HG03108 (cell line): Measurements from ENCODE around the gene KRTAP10-6.
"Not testable (repeated sequence)": the region's sequence is repeated elsewhere in the genome, so short reads cannot be mapped to it uniquely, and the experiment has no call there.

ENCODE experiments used
- ATAC-seq: cut with Tn5 transposase; IDR thresholded peaks from one replicate; pipeline ENCODE4 v1.9.1; 2021; ENCODE audit warnings: moderate library complexity; ENCODE audit not compliant: unreplicated experiment

KRTAP10-6 gene, protein sequence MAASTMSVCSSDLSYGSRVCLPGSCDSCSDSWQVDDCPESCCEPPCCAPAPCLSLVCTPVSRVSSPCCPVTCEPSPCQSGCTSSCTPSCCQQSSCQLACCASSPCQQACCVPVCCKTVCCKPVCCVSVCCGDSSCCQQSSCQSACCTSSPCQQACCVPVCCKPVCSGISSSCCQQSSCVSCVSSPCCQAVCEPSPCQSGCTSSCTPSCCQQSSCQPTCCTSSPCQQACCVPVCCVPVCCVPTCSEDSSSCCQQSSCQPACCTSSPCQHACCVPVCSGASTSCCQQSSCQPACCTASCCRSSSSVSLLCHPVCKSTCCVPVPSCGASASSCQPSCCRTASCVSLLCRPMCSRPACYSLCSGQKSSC

DNA sequence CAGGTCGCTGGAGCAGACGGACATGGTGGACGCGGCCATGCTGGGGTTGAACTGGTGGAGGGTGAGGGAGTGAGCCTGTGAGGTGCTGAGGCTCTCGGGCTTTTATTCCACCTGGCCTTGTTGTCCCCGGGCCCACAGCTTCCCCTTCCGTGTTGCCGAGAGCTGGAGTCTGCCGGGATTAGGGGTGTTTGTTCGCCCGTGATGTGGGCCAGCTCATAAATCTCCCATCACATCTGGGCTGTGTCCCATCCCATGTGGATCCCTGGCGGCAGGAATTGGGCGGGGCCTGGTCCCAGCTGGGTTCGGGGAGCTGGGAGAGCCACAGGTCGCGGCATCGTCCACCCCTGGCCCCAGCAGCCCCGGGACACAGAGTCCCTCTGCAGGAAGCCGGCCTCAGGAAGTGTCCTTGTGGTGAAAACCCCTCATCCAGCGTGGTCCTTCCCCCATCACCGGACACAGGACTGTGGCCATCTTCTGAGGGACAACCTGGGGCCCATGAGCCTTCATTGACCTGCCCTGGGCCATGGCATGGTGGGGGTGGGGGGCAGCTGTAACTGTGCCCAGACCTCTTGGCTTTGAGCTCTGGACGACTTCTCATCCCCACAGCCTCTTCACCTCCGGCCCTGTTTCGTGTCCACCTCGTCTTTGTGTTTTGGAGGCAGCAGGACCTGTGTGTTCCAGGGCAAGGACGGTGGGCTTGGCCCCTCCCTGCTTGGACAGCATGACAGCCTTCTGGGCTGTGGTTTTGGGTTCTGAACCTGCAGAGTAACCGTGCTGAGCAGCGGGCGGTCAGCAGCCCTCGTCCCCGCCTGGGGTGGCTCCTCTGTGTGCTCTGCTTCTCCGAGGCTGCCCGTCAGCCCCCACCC is at the start of gene KRTAP10-6:
Gene KRTAP10-6 (minus strand): TSS at position 60 of the 866 bp plus-strand sequence. CDS start 21 bp downstream, at position 39.
- ATAC-seq = no peak

DNA sequence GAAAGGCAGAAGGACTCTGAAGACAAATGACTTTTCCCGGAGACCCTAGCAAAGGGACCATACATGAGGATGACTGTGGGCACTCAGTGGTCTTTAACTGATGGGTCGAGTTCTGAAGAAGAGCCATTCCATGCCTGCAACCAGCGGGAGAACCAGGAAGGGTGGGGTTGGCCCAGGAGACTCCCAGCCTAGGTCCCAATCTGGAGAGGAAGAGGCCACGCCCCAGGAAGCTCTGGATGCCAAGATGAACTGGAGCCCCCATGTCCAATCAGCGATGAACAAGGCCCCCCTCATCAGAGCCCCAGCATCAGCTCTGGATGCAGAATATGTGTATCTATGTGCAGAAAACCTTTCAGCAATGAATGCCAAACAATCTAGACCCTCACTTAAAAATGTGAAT is 48.5 kb upstream of the KRTAP10-6 start:
- ATAC-seq = no peak

DNA sequence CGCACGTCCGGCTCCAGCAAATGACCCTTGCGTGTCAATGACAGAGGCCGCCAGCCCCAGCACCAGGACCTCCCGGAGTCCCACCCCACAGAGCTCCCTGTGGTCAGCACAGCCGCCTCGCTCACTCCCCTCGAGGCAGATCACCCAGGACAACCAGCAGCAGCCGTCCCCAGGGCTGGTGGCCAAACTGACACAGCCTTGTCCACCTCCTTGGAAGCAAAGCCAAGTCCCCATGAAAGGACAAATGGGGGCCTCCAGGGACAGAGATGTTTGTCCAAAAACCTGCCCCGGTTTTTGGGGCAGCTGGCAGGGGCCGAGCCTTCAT is 47.0 kb upstream of the KRTAP10-6 start:
- no peak for ATAC-seq

DNA sequence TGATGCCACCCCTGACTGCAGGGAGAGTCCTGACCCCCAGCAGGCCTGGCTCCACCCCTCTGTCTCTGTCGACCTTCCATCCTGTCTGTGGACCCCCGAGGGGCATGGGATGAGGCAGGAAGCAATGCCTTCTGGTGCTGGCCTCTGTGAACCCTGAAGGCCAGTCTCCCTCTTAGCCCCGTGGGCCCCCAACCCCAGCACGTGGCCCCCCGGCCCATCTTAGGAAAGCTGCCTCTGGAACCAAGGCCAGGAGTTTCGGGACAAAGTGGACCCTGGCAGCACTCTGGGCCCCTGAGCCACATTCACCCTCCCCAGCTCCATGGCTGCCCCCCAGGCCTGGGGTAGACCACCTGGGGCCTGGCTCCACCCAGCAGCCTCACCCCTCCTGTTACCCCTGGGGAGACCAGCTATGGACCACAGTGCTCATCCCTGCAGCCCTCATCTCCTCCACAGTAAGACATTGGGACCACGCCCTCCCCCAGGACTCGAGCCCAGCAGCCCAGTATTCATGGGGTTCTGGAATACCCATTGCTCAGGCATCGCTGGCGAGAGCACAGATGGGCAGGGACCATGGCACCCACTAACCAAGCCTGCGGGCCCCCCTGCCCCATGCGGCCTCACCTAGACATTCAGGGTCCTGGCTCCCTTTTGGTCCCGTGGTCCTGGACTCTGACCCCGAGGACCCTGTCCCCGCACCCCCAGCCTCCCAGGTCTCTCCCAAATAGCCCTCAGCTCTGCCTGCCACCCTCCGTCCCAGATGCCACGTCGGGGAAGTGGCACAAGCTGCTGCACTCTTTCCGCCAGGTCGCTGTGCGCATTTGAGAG is 46.4 kb upstream of the KRTAP10-6 start:
- not testable (repeated sequence) for ATAC-seq

DNA sequence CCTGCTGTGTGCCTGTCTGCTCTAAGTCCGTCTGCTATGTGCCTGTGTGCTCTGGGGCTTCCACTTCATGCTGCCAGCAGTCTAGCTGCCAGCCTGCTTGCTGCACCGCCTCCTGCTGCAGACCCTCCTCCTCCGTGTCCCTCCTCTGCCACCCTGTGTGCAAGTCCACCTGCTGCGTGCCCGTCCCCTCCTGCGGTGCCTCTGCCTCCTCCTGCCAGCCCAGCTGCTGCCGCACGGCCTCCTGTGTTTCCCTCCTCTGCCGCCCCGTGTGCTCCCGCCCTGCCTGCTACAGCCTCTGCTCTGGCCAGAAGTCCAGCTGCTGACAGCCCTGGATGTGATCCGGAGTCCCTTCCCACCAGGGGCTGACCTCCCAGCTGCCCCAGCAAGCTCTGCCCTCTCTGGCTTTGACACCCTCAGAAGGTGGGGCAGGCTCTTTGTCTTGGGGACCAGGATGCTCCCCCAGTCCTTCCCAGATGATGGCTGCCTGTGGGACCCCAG is 45.6 kb upstream of the KRTAP10-6 start:
- not testable (repeated sequence) for ATAC-seq

DNA sequence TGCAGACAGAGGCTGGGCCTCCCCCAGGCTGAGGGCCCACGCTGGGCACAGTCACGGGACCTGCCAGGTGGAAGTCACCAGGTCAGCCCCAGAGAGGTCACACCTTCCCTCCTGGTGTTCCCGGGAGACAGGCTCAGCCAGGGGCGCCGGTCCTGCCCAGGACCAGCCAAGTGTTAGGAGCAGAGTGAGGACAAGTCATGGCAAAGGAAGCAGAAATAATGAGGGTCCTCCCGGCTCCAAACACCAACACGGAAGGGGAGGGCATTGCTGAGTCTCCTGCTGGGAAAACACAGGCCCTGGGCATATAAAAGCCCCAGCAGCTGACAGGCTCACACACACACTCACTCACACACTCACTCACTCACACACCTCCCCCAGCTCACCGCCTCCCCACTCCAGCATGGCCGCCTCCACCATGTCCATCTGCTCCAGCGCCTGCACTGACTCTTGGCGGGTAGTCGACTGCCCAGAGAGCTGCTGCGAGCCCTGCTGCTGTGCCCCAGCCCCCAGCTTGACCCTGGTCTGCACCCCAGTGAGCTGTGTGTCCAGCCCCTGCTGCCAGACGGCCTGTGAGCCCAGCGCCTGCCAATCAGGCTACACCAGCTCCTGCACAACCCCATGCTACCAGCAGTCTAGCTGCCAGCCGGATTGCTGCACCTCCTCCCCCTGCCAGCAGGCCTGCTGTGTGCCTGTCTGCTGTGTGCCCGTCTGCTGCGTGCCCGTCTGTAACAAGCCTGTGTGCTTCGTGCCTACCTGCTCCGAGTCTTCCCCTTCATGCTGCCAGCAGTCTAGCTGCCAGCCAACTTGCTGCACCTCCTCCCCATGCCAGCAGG is 44.9 kb upstream of the KRTAP10-6 start, which contains the start of gene KRTAP10-10:
Gene KRTAP10-10 (plus strand): TSS at position 339 of the 833 bp plus-strand sequence. CDS start 62 bp downstream, at position 401.
- no peak for ATAC-seq

DNA sequence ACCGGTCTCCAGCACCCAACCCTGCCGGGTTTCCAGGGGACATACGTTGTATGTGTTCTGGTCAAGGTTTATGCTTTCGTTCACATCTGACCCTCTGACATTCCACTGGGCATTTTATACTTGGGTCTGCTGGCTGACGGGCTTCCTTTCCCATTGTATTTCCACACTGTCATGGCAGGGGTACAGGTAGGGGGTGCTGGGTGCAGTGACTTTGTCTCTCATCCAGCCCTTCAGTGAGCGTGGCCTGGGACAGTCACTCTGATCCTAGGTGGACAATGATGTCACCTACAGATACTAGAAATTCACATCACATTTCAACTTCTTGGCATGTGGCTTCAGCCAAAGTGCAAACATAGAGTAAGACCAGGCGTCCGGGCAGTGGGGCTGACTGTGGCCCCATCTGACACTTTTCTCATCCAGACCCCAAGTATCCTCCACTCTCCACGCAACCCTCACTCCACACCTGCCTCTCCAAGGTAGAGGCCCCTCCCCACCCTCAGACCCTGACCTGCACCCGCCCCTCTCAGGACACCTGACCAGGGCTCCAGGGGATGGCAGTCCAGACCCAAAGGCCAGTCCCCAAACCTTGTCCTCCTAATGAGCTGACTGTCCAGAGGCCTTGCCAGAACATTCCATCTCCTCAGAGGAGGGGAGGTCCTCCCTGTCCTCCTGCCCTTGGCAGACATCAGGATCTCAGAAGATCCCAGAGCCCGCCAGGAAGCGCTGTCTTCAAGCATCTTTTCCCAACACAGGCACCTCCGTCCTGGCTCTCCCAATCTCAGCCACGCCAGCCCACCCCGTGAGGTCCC is 44.1 kb upstream of the KRTAP10-6 start:
- no peak for ATAC-seq

DNA sequence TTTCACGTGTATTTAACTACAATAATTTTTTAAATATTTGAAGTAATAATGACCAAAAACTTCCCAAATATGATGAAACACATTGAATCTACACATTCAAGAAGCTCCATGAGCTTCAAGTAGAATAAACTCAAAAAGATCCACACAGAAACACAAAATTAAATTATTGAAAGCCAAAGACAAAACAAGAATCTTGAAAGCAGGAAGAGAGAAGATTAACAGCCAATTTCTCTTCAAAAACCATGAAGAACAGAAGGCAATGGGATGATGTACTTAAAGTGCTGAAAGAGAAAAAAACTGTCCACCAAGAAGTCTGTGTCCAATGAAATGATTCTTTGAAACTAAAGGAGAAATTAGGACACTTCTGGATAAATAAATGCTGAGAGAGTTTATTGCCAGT is 39.8 kb upstream of the KRTAP10-6 start:
- no peak for ATAC-seq

DNA sequence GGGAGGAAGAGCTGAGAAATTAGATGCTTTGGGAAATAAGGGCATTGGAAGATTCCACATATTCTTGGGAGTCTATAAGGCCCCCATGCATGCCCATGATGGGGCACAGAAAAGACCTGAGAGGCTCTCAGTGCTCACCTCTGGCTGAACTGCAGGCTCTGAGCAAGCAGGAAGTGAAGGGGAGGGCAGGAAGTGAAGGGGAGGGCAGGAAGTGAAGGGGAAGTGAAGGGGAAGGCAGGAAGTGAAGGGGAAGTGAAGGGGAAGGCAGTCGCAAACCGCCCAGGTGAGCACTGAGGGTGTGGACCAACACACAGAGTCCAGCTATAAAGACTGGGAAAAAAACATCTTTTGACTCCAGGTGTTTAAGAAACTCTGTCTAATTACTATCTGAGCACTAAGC is 38.1 kb upstream of the KRTAP10-6 start:
- no peak for ATAC-seq

DNA sequence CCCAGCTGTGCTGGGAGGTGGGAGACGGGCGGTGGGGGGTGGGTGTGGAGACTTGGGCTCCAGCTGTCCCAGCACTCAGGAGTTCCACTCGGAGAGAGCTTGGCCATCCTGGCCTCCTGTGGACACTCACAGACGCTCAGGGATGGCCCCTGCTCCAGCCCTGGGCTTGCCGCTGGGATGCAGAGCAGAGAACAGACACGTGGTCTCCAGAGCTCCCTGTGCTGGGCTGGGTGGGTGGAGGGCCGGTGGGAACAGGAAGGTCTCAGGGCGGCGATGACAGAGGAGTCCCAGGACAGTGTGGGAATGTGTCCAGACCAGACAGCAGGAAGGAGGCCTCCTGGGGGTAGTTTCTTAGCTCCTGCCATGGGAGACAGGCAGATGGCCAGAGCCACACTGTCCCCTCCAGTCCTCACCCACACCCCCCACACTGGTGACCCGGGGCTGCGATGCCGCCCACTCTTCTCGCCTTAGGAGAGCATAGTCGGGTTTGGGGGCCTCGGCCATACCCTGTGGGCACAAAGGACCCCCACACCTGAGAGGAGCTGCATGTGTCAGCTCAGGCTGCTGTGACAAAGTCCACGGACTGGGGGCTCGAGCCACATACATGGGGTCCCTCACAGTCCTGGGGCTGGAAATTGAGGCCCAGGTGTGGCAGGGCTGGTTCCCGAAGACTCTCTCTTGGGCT is 36.5 kb upstream of the KRTAP10-6 start:
- no peak for ATAC-seq

DNA sequence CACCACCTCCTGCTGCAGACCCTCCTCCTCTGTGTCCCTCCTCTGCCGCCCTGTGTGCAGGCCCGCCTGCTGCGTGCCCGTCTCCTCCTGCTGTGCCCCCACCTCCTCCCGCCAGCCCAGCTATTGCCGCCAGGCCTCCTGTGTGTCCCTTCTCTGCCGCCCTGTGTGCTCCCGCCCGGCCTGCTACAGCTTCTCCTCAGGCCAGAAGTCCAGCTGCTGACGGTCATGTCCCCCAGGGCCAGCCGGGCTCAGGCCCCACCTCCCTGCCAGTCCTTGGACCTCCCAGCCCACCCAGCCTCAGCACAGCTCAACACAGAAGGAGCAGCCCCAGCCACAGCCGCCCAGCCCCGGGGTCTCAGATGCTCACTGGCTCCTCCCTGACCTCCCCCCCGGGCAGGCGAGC is 35.5 kb upstream of the KRTAP10-6 start:
- ATAC-seq = not testable (repeated sequence)

DNA sequence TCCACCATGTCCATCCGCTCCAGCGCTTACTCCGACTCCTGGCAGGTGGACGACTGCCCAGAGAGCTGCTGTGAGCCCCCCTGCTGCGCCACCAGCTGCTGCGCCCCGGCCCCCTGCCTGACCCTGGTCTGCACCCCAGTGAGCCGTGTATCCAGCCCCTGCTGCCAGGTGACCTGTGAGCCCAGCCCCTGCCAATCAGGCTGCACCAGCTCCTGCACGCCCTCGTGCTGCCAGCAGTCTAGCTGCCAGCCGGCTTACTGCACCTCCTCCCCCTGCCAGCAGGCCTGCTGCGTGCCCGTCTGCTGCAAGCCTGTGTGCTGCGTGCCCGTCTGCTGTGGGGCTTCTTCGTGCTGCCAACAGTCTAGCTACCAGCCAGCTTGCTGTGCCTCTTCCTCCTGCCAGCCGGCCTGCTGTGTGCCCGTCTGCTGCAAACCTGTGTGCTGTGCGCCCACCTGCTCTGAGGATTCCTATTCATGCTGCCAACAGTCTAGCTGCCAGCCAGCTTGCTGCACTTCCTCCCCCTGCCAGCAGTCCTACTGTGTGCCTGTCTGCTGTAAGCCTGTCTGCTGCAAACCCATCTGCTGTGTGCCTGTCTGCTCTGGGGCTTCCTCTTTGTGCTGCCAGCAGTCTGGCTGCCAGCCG is 35.0 kb upstream of the KRTAP10-6 start:
- not testable (repeated sequence) for ATAC-seq

DNA sequence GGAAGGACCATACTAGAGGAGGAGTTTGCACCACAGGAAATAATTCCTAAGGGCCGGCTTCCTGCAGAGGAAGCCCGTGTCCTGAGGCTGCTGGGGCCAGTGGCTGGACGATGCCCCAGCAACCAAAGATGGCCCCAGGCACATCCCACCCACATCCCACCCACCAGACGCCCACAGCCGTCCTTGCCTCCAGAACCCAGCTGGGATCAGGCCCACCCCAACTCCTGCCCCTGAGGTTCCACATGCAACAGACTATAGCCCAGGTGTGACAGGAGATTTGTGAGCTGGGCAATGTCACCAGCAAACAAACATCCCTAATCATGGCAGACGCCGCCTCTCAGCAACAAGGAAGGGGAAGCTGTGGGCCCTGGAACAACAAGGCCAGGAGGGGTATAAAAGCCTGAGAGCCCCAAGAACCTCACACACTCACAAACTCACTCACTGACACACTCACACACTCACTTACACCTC is 34.4 kb upstream of the KRTAP10-6 start, which contains the start of gene KRTAP10-9:
Gene KRTAP10-9 (plus strand): TSS at position 421 of the 471 bp plus-strand sequence. CDS start 79 bp downstream, outside the sequence.
- ATAC-seq = no peak

DNA sequence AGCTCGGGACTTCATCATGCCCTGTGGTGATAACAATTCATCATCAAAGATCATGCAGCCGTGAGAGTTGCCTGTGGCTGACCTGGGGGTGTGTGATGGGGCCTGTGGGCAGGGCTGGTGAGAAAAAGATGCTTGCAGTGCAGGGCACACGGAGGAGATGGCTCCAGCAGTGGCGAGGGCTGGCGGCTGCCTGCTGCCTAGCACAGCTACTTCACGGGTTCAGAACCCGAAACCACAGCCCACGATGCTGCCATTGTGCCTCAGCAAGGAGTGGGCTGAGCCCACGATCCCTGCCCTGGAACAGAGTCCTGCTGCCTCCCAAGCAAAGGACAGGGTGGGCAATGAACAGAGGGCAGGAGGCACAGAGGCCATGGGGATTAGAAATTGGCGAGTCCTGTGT is 34.0 kb upstream of the KRTAP10-6 start:
- ATAC-seq = no peak

DNA sequence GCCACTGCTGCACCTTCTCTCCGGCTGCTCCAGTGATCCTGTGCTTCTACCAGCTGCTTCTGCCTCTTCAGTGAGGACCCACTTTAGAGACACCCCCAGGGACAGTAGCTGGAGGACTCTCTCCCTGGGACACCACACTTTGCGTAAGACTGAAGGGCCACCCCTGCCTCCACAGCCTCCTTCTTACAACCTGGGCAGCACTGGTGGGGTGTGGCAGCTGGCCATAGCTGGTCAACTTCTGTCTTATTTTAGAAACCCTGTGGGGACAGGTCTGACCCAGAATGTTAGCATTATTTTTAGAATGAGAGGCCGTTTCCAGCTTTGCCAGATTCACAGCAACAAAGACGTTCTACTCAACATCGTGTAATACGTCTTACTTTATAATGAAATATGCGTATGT is 33.5 kb upstream of the KRTAP10-6 start:
- no peak for ATAC-seq

DNA sequence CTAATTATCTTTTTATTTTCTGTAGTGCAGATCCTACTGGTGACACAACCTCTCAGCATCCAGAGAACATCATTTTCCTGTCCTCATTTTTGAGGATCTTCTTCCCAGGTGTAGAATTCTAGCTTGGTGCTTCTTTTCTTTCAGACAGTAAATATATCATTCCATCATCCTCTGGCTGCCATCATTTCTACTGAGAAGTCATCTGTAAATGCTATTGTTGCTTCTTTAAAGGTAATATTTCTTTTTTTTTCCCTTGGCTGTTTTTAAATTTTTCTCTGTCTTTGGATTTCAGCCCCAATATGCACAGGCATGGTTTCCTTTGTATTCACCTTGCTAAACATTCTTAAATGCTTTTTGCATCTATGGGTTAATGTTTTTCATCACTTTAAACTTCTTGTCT is 31.3 kb upstream of the KRTAP10-6 start:
- no peak for ATAC-seq

DNA sequence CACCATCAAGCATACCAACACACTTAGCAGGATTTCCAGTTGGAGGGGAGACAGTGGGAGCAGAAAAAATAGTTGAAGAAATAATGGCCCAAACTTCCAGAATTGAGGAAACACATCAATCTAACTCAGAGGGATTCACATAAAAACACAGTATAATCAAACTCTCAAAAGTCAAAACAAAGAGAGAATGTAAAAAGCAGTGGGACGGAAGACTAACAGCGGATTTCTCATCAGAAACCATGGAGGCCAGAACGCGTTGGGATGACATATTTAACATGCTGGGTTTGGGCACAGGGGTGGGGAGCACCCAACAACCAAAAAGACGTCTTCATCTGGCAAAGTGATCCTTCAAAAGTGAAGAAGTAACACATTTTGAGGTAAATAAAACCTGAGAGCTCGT is 27.6 kb upstream of the KRTAP10-6 start:
- no peak for ATAC-seq

DNA sequence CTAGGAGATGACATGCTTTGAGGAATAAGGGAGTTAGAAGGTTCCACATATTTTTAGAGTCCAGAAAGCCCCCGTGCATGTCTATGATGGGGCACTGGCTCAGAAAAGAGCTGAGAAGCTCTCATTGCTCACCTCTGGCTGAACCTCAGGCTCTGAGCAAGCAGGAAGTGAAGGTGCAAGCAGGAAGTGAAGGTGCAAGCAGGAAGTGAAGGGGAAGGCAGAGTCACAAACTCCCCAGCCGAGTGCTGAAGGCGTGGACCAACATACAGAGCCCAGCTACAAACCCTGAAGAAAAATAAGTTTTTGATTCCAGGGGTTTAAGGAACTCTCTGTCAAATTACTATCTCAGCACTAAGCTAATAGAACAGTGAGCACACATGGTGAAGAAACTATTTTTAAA is 26.6 kb upstream of the KRTAP10-6 start:
- ATAC-seq = no peak
